GM10847 (cell line): ENCODE results near the gene XKR7.

Source experiments
- POLR2A ChIP-seq: IDR thresholded peaks from 2 replicates; pipeline ENCODE4 v1.6.1; 2011; ENCODE audit not compliant: insufficient read length; ENCODE audit errors: extremely low read depth

Gene XKR7

GRCh38 chr20:32035426-32035779, 67.5 kb downstream of the XKR7 start:
- no peak for TF ChIP-seq POLR2A

DNA sequence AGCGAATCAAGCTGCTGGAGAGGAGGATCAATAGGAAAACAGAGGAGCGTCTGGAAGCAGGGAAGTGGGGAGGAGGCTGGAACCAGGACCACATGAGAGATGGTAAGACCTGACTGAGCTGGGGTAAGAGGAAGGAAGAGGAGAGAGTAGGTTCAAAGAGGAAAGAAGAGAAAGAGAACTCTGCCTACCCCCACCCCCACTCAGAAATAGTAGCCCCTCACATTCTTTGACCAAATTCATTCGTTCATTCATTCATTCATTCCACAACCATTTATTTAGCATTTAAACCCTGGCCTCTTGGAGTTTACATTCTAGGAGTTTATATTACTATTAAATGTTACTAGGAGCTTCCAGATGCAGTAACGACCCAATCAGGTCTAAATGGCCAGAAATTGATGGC, 68.3 kb downstream of the XKR7 start:
- TF ChIP-seq POLR2A, result no peak

DNA sequence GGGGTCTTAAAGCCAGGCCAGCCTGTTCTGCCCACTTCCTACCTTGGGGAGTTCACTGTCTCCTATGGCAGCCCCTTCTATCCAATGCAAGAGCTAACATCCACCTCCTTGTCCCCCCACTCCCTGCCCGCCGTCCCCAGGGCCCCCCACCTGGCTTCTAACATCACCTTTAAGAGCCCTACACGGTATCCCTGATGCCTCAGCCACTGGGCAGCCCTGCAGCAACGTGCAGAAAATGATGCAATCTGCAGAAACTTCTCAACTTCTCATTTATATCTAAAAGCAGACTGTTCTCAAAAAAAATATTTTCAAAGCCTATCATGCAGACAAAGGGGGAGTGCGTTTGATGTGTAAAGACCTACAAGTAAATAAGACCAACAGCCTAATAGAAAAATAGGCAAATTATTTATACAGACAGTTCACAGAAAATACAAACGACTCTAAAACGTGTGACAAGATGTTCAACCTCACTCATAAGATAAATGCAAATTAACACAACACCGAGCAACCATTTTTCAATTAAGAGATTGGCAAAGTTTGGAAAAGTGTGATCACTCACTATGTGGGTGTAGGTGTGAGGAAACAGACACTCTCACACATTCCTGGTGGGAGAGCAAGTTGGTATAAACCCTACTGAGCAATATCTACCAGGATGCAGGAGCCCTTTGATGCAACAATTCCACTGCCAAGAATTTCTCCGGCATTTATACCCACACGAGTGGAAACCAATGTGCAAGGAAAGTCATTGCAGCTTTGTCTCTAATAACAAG, 69.0 kb downstream of the XKR7 start:
- no peak for TF ChIP-seq POLR2A

DNA sequence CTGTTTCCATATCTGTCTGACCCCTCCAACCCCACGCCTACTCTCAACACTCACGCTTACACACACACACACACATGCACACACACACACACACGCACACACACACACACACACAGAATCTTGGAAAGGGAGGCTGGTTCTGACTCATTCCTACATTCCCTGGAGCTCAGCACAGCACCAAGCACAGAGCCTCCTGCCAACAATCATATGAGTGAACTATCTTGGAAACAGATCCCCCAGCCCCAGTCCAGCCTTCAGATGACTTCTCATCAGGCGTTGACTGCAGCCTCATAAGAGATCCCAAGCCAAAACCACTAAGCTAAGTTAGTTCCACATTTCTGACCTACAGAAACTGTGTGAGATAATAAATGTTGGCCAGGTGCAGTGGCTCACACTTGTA, 70.0 kb downstream of the XKR7 start:
- no peak for TF ChIP-seq POLR2A

- no peak for TF ChIP-seq POLR2A
Observed at GRCh38 chr20:32040142-32040953, 72.4 kb downstream of the XKR7 start.

DNA sequence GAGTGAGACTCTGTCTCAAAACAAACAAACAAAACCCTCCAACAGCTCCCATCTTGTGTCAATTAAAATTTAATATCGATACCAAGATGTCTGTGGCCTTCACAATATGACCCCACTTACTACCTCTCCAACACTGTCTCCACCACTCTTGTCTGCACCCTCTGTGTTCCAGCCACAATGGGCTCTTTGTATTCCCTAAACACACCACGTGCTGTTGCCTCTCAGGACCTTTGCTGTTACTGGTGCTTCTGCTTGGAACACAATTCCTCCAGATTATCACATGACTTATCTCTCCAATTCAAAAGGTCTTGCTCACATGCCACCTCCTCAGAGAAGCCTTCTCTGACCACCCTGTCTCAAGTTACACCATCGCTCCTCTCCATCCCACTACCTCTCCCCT, 78.0 kb downstream of the XKR7 start:
- TF ChIP-seq POLR2A, result no peak

DNA sequence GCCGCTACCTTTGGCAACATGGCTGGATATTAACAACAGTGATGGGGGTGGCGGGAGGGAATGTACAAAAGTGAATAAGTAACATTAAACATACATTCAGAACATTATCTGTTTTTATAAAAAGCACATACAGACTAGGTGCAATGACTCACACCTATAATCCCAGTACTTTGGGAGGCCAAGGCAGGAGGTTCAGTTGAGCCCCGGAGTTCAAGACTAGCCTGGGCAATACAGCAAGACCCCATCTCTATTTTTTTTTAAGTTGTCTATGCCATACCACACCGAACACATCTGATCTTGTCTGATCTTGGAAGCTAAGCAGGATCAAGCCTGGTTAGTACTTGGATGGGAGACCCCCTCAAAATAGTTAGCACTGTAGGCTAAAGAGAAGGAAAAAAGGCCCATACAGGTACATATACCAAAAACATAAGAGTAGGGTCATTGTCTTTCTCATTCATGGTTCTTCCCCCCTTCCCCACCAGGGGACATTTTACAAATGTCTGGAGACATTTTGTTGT, 82.4 kb downstream of the XKR7 start:
- TF ChIP-seq POLR2A, result no peak

DNA sequence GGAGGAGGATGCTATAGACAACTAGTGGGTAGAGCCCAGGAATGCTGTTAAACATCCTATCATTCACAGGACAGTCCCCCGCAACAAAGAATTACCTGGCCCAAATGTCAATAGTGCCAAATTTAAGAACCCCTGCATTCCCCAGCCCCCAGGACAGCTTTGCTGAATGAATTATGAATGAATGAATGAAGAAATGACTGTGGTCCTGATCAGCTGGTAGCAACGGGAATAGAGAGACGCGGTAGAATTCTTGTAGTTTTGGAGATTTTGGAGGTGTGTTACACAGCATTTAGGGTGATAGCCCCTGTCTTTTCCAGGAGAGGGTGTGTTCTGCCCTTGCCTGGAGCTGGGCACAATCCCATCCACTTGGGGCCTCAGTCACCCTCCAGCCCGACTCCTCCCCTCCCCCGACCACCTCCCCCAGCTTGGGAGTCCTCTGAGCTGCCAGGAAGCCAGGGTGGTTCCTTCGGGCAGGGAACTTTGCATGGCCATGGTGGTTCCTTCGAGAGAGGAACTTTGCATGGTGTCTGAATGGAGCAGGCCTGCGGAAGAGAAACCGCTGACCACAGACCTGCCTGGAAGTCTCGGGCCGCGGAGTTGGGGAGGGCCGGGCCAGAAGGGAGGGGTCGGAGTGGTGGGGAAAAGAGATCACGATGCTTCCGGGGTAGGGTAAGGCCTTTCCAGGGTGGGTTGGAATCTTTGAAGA, 83.1 kb downstream of the XKR7 start:
- no peak for TF ChIP-seq POLR2A

DNA sequence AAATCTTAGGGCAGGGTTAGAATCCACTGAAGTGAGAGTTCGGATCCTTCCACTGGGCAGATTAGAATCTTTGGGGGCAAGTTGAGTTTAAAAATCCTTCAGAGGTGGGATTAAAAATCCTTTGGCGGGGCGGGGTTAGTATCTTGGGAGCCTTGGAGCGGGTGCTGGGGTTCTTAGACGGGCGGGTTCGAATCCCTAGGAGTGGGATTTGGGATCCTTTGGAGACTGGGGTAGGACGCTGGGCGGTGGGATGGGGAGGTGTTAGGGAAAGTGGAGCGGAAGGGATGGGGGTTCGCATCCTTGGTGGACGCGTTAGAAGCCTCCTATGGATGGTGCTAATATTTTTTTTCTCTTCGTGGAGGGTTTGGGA, 83.8 kb downstream of the XKR7 start:
- no peak for TF ChIP-seq POLR2A

DNA sequence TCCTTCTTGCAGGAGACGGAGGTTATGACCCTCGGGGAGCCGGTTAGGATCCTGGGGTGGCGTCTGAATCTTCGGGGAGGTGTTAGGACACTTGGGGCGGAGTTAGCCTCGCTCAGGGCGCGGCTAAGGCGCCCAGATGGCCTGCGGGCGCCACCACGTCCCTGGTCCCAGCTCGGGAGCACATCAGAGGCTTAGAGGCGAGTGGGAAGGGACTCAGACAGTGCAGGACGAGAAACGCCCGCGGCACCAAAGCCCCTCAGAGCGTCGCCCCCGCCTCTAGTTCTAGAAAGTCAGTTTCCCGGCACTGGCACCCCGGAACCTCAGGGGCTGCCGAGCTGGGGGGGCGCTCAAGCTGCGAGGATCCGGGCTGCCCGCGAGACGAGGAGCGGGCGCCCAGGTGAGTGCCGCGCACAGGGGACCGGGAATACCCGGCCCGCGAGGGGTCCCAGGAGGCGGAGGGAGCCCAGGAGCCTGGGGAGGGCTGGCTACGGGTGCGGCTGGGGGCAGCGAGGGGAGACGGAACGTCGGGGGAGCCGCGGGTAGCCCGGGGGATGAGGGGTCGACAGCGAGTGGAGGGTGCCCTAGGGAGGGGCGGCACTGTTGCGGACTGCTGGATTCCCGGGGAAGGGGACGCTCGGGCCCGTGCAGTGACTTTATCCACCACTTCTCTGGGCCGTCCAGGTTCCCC, 84.3 kb downstream of the XKR7 start, which contains the start of gene HCK:
Gene HCK (plus strand): TSS at position 153 of the 688 bp plus-strand sequence.
- TF ChIP-seq POLR2A, result no peak

DNA sequence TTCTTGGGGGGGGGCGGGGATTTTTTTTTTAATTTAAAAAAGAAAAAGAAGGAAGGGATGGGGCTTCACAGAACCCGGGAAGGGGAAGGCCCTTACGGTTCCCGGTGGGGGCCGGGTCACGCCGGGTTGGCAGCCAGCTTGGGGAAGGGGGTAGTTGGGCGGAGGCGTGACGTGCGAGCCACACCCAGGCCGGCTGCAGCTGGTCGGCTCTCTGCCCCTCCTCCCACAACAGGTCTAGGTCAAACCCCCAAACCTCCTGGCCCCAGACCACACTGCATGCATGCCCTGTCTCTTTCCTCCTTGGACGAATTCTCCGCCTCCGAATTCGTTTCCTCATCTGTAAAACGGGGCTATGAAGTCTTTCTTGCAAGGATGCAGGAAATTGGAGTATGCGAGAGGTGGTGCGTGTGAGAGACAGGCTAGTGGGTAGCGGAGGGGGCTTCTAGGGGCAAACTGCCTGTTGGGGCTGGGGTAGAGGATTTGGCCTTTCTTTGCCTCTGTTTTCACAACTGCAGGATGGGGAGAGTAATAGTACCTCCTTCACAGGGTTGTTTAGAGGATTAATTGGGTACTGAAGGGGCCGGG, 84.9 kb downstream of the XKR7 start:
- TF ChIP-seq POLR2A, result no peak
